Urinary bladder (tissue), 4 donors: ENCODE measurements around the gene IFT27. TPM values are rescaled to one million over a fixed set of nuclear protein-coding genes. Genes with fewer than 3 reads are reported as not detected.

Experiments
- DNase-seq: peaks from one replicate; pipeline ENCODE4 v3.0.0-alpha.2; 2015; ENCODE audit errors: extremely low spot score
- H3K27ac ChIP-seq: one replicate; pipeline ENCODE4 v1.5.1; 2013; ENCODE audit warnings: low read depth, mild to moderate bottlenecking, moderate library complexity
- H3K36me3 ChIP-seq: one replicate; pipeline ENCODE4 v1.6.1; 2013; ENCODE audit warnings: mild to moderate bottlenecking, moderate library complexity; ENCODE audit not compliant: insufficient read depth
- H3K4me1 ChIP-seq: one replicate; pipeline ENCODE4 v1.6.1; 2013; ENCODE audit warnings: mild to moderate bottlenecking, moderate library complexity; ENCODE audit not compliant: insufficient read depth
- H3K4me3 ChIP-seq: one replicate; pipeline ENCODE4 v1.5.1; 2013; ENCODE audit warnings: low read depth, low read length
- WGBS: extraction: QIAGEN DNeasy Blood & Tissue Kit; methylation state at CpG from one replicate; pipeline ENCODE4 v1.1.7; 2013; 5-methylcytosine and 5-hydroxymethylcytosine counted together
- polyA plus RNA-seq: library from polyadenylated mRNA; stranded (reverse); fragments of 200-250 nt; gene quantifications from one replicate; pipeline ENCODE4 v1.2.3, GENCODE V29; 2013
- total RNA-seq: library from RNA; depleted of rRNA; stranded (reverse); fragments of >200 nt; gene quantifications from one replicate; pipeline ENCODE4 v1.2.3, GENCODE V29; 2014
- donor health status: healthy with polysubstance abuse.
- donor health status: healthy.

IFT27 gene
- total RNA-seq: 20.2 TPM
- 27.2 TPM for polyA plus RNA-seq

GRCh38 chr22:36775964-36776669, at the start of gene IFT27:
Gene IFT27, minus strand, starts transcription at chr22:36776119. Its CDS starts 412 bp downstream, at chr22:36775707.
- peak; percentile 100 for DNase-seq
- WGBS: under 1% methylated on average over 43 of the region's 43 CpGs
- Histone ChIP-seq H3K4me3 (peak within 1 kb of the TSS; percentile 82), H3K4me1 (no peaks in the 10 kb centered on the region), H3K27ac (no peak within 1 kb of the TSS), H3K36me3 (no peaks in the 10 kb centered on the region)

GRCh38 chr22:36824655-36825054, 48.7 kb upstream of the IFT27 start:
- WGBS: 94% methylated on average over 2 of the region's 2 CpGs
- no peaks in the 10 kb centered on the region for H3K36me3 ChIP-seq
- no peak for DNase-seq
- H3K4me3 ChIP-seq: no peak overlapping the region
- H3K27ac ChIP-seq: no peak overlapping the region
- H3K4me1 ChIP-seq: no peaks in the 10 kb centered on the region

GRCh38 chr22:36823186-36823839, 47.4 kb upstream of the IFT27 start:
- no peaks in the 10 kb centered on the region for H3K4me1 ChIP-seq
- no peak for DNase-seq
- WGBS: 55% methylated on average over 17 of the region's 17 CpGs

GRCh38 chr22:36822581-36822980, 46.7 kb upstream of the IFT27 start:
- no peak overlapping the region for H3K4me3 ChIP-seq
- 70% methylated on average over 6 of the region's 6 CpGs for WGBS

More at GRCh38 chr22:36823186-36823839, 47.4 kb upstream of the IFT27 start:
- Histone ChIP-seq H3K27ac (no peak overlapping the region), H3K4me3 (no peak overlapping the region), H3K36me3 (no peaks in the 10 kb centered on the region)

GRCh38 chr22:36819112-36819511, 43.2 kb upstream of the IFT27 start:
- Histone ChIP-seq H3K36me3 (no peaks in the 10 kb centered on the region), H3K4me3 (no peak overlapping the region), H3K27ac (no peak overlapping the region), H3K4me1 (no peaks in the 10 kb centered on the region)
- no peak for DNase-seq
- 24% methylated on average over 9 of the region's 9 CpGs for WGBS

More at GRCh38 chr22:36822581-36822980, 46.7 kb upstream of the IFT27 start:
- no peak overlapping the region for H3K27ac ChIP-seq
- H3K36me3 ChIP-seq: no peaks in the 10 kb centered on the region
- no peaks in the 10 kb centered on the region for H3K4me1 ChIP-seq
- DNase-seq: no peak

GRCh38 chr22:36818010-36818642, 42.2 kb upstream of the IFT27 start:
- WGBS: 81% methylated on average over 6 of the region's 6 CpGs
- no peak for DNase-seq
- H3K4me1 ChIP-seq: no peaks in the 10 kb centered on the region
- no peak overlapping the region for H3K27ac ChIP-seq
- no peak overlapping the region for H3K4me3 ChIP-seq
- H3K36me3 ChIP-seq: no peaks in the 10 kb centered on the region

GRCh38 chr22:36817525-36817848, 41.6 kb upstream of the IFT27 start:
- WGBS: 36% methylated on average over 5 of the region's 5 CpGs
- Histone ChIP-seq H3K4me3 (no peak overlapping the region), H3K4me1 (no peaks in the 10 kb centered on the region), H3K27ac (no peak overlapping the region), H3K36me3 (no peaks in the 10 kb centered on the region)
- DNase-seq: no peak

GRCh38 chr22:36816636-36817524, 41.0 kb upstream of the IFT27 start, which contains the start of gene PVALB:
Gene PVALB, minus strand, starts transcription at chr22:36817035. Its CDS starts 30 bp downstream, at chr22:36817005.
- no peak for DNase-seq
- 1% methylated on average over 75 of the region's 75 CpGs for WGBS

GRCh38 chr22:36816339-36816635, 40.4 kb upstream of the IFT27 start:
- WGBS: 8% methylated on average over 12 of the region's 12 CpGs
- H3K4me3 ChIP-seq: no peak overlapping the region

More at GRCh38 chr22:36816636-36817524, 41.0 kb upstream of the IFT27 start, which contains the start of gene PVALB:
- H3K4me3 ChIP-seq: peak within 1 kb of the TSS; percentile 8
- no peak within 1 kb of the TSS for H3K27ac ChIP-seq
- no peaks in the 10 kb centered on the region for H3K4me1 ChIP-seq
- H3K36me3 ChIP-seq: no peaks in the 10 kb centered on the region

GRCh38 chr22:36815558-36816338, 39.8 kb upstream of the IFT27 start:
- 34% methylated on average over 8 of the region's 8 CpGs for WGBS
- H3K27ac ChIP-seq: no peak overlapping the region
- H3K4me1 ChIP-seq: no peaks in the 10 kb centered on the region
- DNase-seq: no peak
- no peak overlapping the region for H3K4me3 ChIP-seq
- no peaks in the 10 kb centered on the region for H3K36me3 ChIP-seq

More at GRCh38 chr22:36816339-36816635, 40.4 kb upstream of the IFT27 start:
- no peak for DNase-seq
- Histone ChIP-seq H3K27ac (no peak overlapping the region), H3K36me3 (no peaks in the 10 kb centered on the region), H3K4me1 (no peaks in the 10 kb centered on the region)

GRCh38 chr22:36814801-36815200, 38.9 kb upstream of the IFT27 start:
- 68% methylated on average over 10 of the region's 10 CpGs for WGBS
- DNase-seq: no peak
- no peak overlapping the region for H3K27ac ChIP-seq

GRCh38 chr22:36811094-36811800, 35.3 kb upstream of the IFT27 start:
- WGBS: 78% methylated on average over 3 of the region's 3 CpGs
- no peak for DNase-seq
- Histone ChIP-seq H3K4me3 (no peak overlapping the region), H3K36me3 (no peaks in the 10 kb centered on the region), H3K4me1 (no peaks in the 10 kb centered on the region), H3K27ac (no peak overlapping the region)

More at GRCh38 chr22:36814801-36815200, 38.9 kb upstream of the IFT27 start:
- no peak overlapping the region for H3K4me3 ChIP-seq
- no peaks in the 10 kb centered on the region for H3K36me3 ChIP-seq
- no peaks in the 10 kb centered on the region for H3K4me1 ChIP-seq
